ENCODE data around the gene DNTT.

DNTT gene

DNA sequence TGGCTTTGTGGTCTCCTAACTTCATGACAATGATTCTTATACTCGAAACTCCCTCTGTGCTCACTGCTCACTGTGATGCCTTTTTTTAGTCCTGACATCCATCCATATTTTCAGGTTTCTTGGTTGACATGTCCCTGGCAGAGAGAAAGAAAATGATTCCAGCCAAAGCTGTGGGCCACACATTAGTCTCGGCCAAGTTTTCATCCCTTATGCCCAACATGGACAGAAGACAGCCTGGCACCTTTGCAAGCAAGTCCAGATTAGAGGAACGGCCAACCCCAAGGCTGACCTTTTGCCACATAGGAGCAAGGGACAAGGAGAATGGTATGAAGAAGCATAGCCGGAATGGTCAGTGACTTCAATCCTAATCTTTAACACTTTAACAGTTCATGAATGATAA is 63.2 kb downstream of the DNTT start:
- Histone ChIP-seq H3K9me3 (ENCODE audit: severe bottlenecking) (no peaks in the 10 kb centered on the region), H3K27me3 (ENCODE audit: insufficient read depth, low read depth, severe bottlenecking) (no peaks in the 10 kb centered on the region), H3K36me3 (no peaks in the 10 kb centered on the region), H3K27ac (no peak overlapping the region), H3K4me3 (ENCODE audit: low read depth, low read length) (no peak overlapping the region)
- TF ChIP-seq, protein P1, sequence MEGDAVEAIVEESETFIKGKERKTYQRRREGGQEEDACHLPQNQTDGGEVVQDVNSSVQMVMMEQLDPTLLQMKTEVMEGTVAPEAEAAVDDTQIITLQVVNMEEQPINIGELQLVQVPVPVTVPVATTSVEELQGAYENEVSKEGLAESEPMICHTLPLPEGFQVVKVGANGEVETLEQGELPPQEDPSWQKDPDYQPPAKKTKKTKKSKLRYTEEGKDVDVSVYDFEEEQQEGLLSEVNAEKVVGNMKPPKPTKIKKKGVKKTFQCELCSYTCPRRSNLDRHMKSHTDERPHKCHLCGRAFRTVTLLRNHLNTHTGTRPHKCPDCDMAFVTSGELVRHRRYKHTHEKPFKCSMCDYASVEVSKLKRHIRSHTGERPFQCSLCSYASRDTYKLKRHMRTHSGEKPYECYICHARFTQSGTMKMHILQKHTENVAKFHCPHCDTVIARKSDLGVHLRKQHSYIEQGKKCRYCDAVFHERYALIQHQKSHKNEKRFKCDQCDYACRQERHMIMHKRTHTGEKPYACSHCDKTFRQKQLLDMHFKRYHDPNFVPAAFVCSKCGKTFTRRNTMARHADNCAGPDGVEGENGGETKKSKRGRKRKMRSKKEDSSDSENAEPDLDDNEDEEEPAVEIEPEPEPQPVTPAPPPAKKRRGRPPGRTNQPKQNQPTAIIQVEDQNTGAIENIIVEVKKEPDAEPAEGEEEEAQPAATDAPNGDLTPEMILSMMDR (IDR thresholded peaks at IDR 0.05; ENCODE audit: low read depth, low read length), result no peak
- no peak for DNase-seq

DNA sequence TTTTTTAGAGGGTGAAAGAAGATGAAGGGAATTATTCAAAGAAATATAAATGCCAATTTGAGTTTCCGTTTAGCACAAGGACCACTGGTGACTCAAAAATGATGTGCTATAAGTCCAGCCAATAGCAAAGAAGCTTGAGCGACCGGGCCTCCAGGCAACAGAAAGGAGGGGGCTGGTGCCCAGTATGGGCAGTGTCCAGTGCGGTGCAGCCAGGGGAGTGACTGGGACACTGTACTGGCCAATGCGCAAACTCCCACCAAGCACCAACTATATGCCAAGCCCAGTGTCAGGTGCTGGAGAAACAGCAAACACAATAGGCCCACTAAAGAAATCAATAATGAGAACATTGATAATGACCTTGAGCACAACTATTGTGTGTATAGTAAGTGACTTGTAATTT is 64.7 kb downstream of the DNTT start:
- no peaks in the 10 kb centered on the region for H3K27me3 ChIP-seq (ENCODE audit: insufficient read depth, low read depth, severe bottlenecking)

DNA sequence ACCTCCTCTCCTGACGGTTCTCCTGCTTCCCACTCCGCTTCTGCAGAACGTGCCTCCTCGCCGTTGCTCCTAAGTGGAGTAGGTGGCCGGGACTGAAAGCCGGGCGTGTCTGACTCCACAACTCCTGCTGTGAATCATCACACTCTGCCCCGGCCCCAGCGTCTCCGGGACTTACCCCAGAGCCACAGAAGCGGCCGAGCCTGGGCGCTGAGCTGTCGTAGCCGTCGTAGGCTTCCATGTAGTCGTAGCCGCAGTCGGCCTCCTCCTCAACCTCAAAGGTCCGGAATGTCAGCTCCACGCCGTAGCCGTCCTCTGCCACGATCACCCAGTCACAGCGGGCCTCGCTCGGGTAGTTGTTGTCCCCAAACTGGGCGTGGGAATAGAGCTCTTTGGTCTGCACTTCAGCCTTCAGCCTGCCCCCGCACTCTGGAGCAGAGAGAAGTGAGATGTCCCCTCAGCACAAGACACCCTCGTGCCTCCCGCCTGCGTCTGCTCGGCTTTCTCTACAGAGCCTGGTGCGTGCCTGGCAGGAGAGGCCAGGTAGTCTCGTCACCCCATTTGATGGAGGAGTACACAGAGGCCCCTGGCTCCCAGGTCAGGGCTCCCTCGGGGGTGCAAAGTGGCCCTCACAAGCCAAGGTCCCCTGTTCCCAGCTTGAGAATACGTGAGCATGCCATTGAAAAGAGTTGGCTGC is 65.8 kb downstream of the DNTT start:
- no peak for DNase-seq
- Histone ChIP-seq H3K36me3 (no peaks in the 10 kb centered on the region), H3K27ac (no peak overlapping the region)

More for the DNA sequence above, 64.7 kb downstream of the DNTT start:
- Histone ChIP-seq H3K4me3 (ENCODE audit: low read depth, low read length) (no peak overlapping the region), H3K27ac (no peak overlapping the region), H3K36me3 (no peaks in the 10 kb centered on the region), H3K9me3 (ENCODE audit: severe bottlenecking) (no peaks in the 10 kb centered on the region)
- no peak for DNase-seq
- TF ChIP-seq, protein P1 (IDR thresholded peaks at IDR 0.05; ENCODE audit: low read depth, low read length), result no peak

DNA sequence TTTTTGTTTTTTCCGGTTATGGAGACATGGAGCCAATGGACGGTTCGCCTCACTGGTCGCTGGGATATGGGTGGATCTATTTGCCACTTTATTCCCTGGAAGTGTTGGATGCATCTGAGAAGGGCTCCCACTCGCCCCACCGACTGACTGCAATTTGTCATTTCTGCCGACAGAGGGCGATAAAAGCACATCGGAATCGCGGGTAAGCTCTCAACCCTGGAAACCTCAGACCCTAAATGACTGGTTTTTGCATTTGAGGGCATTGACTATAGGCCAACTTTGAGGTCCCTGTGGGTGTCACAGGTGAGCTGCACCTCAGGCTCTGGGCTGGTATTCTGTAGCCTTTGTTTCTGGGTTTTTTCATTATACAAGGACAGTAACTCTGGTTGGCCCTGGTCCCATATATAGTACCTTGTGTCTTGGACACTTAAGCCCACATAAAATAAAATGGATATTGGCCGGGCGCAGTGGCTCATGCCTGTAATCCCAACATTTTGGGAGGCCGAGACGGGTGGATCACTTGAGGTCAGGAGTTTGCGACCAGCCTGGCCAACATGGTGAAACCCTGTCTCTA is 66.4 kb downstream of the DNTT start:
- H3K4me3 ChIP-seq (ENCODE audit: low read depth, low read length), result no peak overlapping the region
- peak; percentile 55 for DNase-seq
- H3K9me3 ChIP-seq (ENCODE audit: severe bottlenecking), result no peaks in the 10 kb centered on the region
- TF ChIP-seq, protein P1 (IDR thresholded peaks at IDR 0.05; ENCODE audit: low read depth, low read length), result peak; percentile 84
- no peaks in the 10 kb centered on the region for H3K27me3 ChIP-seq (ENCODE audit: insufficient read depth, low read depth, severe bottlenecking)
- no peak overlapping the region for H3K27ac ChIP-seq
- no peaks in the 10 kb centered on the region for H3K36me3 ChIP-seq

More for the DNA sequence above, 65.8 kb downstream of the DNTT start:
- Histone ChIP-seq H3K4me3 (ENCODE audit: low read depth, low read length) (no peak overlapping the region), H3K9me3 (ENCODE audit: severe bottlenecking) (no peaks in the 10 kb centered on the region), H3K27me3 (ENCODE audit: insufficient read depth, low read depth, severe bottlenecking) (no peaks in the 10 kb centered on the region)
- TF ChIP-seq, protein P1 (IDR thresholded peaks at IDR 0.05; ENCODE audit: low read depth, low read length), result no peak

DNA sequence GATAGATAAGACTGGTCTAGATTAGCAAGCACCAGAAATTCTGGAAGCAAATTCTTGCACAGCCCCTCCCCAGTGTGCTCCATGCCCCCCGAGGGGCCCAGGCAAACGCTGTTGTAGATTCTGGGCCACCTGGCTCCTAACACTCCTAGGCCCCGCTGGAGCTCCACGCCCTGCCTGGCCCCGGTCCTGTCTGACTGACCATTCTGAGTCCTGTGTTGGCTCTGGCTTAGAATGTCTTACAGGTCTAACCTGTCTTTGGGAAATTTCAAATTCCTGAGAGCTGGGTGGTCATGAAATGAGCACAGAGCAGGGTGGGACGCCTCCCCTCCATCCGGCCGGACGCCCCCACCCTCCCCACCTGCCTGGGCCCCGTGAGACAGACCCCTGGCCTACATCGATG is 67.1 kb downstream of the DNTT start:
- H3K9me3 ChIP-seq (ENCODE audit: severe bottlenecking), result no peaks in the 10 kb centered on the region
- TF ChIP-seq, protein P1 (IDR thresholded peaks at IDR 0.05; ENCODE audit: low read depth, low read length), result no peak
- H3K36me3 ChIP-seq, result no peaks in the 10 kb centered on the region
- H3K27ac ChIP-seq, result no peak overlapping the region
- H3K4me3 ChIP-seq (ENCODE audit: low read depth, low read length), result no peak overlapping the region
- DNase-seq, result no peak
- no peaks in the 10 kb centered on the region for H3K27me3 ChIP-seq (ENCODE audit: insufficient read depth, low read depth, severe bottlenecking)
